ENCODE data around the gene RAI1.

RAI1 gene

DNA sequence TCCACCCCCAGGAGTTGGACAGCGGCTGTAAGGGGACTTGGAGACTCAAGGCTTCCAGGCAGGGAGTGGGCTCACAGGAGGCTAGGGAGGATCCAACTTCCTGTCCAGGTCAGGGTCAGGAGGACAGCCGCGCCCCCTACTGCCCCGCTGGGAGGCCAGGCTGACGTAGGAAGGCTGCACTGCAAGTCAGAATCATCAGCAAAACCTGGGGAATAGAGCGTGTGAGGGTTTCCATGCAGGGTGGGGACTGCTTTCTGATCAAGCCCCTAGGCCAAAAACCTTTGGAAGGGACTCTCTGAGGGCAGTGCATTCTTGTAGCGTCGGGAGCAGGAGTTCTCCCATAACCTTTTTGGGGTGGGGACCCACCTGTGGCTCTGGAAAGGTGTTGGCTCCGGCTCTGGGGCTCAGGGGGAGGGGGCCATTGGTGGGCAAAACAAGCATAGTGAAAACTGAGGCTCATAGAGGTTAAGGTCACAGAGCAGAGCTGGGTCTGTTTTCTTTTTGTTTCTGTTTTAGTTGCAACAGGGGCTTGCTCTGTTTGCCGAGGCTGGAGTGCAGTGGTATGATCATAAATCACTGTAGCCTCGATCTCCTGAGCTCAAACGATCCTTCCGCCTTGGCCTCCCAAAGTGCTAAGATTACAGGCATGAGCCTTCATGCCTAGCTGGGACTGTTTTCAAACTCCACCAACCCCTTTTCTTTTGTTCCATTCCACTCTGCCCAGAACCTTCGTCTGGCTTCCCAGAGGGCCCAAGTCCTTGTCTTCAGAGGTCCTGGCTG, 22.1 kb downstream of the RAI1 start (continued):
- TF ChIP-seq, protein P1, sequence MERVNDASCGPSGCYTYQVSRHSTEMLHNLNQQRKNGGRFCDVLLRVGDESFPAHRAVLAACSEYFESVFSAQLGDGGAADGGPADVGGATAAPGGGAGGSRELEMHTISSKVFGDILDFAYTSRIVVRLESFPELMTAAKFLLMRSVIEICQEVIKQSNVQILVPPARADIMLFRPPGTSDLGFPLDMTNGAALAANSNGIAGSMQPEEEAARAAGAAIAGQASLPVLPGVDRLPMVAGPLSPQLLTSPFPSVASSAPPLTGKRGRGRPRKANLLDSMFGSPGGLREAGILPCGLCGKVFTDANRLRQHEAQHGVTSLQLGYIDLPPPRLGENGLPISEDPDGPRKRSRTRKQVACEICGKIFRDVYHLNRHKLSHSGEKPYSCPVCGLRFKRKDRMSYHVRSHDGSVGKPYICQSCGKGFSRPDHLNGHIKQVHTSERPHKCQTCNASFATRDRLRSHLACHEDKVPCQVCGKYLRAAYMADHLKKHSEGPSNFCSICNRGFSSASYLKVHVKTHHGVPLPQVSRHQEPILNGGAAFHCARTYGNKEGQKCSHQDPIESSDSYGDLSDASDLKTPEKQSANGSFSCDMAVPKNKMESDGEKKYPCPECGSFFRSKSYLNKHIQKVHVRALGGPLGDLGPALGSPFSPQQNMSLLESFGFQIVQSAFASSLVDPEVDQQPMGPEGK (CRISPR knock-in tag; IDR thresholded peaks at IDR 0.05; ENCODE audit: borderline replicate concordance), result no peak
- TF ChIP-seq ZNF565 (CRISPR knock-in tag; conservative IDR thresholded peaks at IDR 0.05; ENCODE audit: low read depth), result no peak
- no peak for TF ChIP-seq ESRRG (CRISPR knock-in tag; IDR thresholded peaks at IDR 0.05)
- no peak for TF ChIP-seq TCF4 (CRISPR knock-in tag; IDR thresholded peaks at IDR 0.05; ENCODE audit: borderline replicate concordance)
- TF ChIP-seq, protein P2, sequence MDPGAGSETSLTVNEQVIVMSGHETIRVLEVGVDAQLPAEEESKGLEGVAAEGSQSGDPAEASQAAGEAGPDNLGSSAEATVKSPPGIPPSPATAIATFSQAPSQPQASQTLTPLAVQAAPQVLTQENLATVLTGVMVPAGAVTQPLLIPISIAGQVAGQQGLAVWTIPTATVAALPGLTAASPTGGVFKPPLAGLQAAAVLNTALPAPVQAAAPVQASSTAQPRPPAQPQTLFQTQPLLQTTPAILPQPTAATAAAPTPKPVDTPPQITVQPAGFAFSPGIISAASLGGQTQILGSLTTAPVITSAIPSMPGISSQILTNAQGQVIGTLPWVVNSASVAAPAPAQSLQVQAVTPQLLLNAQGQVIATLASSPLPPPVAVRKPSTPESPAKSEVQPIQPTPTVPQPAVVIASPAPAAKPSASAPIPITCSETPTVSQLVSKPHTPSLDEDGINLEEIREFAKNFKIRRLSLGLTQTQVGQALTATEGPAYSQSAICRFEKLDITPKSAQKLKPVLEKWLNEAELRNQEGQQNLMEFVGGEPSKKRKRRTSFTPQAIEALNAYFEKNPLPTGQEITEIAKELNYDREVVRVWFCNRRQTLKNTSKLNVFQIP (CRISPR knock-in tag; IDR thresholded peaks at IDR 0.05; ENCODE audit: borderline replicate concordance, low read depth), result no peak
- TF ChIP-seq ZC3H10 (CRISPR knock-in tag; IDR thresholded peaks at IDR 0.05), result no peak
- TF ChIP-seq GLIS3 (CRISPR knock-in tag; IDR thresholded peaks at IDR 0.05), result no peak
- TF ChIP-seq BACH2 (CRISPR knock-in tag; IDR thresholded peaks at IDR 0.05; ENCODE audit: borderline replicate concordance), result no peak

DNA sequence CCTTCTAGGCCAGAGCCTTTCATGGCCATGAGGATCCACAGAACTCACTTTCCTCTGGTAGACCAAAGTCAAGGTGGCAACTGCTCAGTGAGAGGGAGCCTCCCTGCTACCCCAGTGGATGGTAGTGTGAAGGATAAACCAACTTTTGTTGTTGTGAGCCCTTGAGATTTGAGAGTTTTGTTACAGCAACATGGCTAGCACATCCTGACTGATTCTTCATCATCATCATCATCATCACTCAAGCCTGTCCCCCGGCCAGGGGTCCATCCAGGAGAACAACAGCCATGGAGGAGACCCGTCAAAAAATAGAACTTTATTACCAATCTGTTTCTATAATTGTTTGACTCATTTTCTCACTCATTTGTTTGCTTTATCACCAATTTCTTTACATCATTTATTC, 23.7 kb downstream of the RAI1 start:
- ATAC-seq, result no peak
- TF ChIP-seq PPARA (CRISPR knock-in tag; IDR thresholded peaks at IDR 0.05; ENCODE audit: borderline replicate concordance) (no peak), OSR1 (CRISPR knock-in tag; IDR thresholded peaks at IDR 0.05) (no peak), GLIS3 (CRISPR knock-in tag; IDR thresholded peaks at IDR 0.05) (no peak), ARNTL (CRISPR knock-in tag; IDR thresholded peaks at IDR 0.05; ENCODE audit: borderline replicate concordance, low read depth) (no peak), ZFP30 (CRISPR knock-in tag; IDR thresholded peaks at IDR 0.05) (no peak), TOX (CRISPR knock-in tag; IDR thresholded peaks at IDR 0.05; ENCODE audit: borderline replicate concordance) (no peak), ZC3H10 (CRISPR knock-in tag; IDR thresholded peaks at IDR 0.05) (no peak), CSDC2 (CRISPR knock-in tag; IDR thresholded peaks at IDR 0.05) (no peak), ZNF8 (CRISPR knock-in tag; IDR thresholded peaks at IDR 0.05) (no peak), ZFP3 (CRISPR knock-in tag; IDR thresholded peaks at IDR 0.05) (no peak), BACH2 (CRISPR knock-in tag; IDR thresholded peaks at IDR 0.05; ENCODE audit: borderline replicate concordance) (no peak), ESRRG (CRISPR knock-in tag; IDR thresholded peaks at IDR 0.05) (no peak), TCF4 (CRISPR knock-in tag; IDR thresholded peaks at IDR 0.05; ENCODE audit: borderline replicate concordance) (no peak), ZNF70 (CRISPR knock-in tag; IDR thresholded peaks at IDR 0.05) (no peak), RARB (CRISPR knock-in tag; IDR thresholded peaks at IDR 0.05) (no peak), ZNF565 (CRISPR knock-in tag; conservative IDR thresholded peaks at IDR 0.05; ENCODE audit: low read depth) (no peak)
- TF ChIP-seq, protein P3, sequence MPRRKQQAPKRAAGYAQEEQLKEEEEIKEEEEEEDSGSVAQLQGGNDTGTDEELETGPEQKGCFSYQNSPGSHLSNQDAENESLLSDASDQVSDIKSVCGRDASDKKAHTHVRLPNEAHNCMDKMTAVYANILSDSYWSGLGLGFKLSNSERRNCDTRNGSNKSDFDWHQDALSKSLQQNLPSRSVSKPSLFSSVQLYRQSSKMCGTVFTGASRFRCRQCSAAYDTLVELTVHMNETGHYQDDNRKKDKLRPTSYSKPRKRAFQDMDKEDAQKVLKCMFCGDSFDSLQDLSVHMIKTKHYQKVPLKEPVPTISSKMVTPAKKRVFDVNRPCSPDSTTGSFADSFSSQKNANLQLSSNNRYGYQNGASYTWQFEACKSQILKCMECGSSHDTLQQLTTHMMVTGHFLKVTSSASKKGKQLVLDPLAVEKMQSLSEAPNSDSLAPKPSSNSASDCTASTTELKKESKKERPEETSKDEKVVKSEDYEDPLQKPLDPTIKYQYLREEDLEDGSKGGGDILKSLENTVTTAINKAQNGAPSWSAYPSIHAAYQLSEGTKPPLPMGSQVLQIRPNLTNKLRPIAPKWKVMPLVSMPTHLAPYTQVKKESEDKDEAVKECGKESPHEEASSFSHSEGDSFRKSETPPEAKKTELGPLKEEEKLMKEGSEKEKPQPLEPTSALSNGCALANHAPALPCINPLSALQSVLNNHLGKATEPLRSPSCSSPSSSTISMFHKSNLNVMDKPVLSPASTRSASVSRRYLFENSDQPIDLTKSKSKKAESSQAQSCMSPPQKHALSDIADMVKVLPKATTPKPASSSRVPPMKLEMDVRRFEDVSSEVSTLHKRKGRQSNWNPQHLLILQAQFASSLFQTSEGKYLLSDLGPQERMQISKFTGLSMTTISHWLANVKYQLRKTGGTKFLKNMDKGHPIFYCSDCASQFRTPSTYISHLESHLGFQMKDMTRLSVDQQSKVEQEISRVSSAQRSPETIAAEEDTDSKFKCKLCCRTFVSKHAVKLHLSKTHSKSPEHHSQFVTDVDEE (CRISPR knock-in tag; IDR thresholded peaks at IDR 0.05), result no peak
- TF ChIP-seq, protein P2 (CRISPR knock-in tag; IDR thresholded peaks at IDR 0.05; ENCODE audit: borderline replicate concordance, low read depth), result no peak

DNA sequence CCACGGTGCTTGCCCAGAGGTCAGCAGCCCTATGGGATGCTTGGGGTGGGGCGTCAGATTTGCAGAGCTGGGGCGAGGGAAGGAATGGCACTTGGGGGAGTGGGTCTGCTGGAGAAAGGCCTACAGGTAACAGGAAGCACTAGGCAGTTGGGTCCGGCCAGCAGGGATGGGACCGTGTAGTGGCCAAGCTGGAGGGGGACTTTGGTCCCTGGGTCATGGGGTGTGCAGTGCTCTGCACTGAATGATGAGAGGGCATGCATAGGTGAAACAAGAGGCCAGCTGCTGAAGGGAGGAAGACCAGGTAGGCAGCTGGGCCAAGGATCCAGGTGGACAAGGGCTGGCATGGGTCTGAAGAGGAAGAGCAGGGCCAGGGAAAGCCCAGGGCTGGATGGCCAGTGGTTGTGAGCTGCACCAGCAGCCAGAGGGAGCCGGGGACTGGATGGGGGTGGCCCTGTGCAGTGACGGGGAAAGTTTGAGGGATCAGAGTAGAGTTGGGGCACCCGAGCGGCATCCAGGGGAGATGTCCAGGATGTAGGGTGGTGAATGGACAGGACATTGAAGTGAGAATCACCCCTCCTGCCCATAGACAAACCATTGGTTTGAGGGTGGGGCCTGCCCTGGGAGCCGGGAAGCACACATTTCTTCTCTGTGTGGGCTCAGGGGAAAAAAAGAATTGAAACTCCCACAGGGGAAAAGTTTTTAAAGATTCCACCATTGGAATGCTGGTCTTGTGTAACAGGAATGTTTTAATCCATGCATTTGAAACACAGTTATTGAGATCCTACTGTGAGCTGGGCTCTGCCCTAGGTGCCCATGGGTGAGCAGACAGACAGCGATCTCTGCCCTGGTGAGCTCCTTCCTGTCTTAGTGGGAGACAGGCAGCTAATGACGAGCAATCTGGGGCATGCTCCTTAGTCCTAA, 25.1 kb downstream of the RAI1 start:
- ATAC-seq, result no peak
- TF ChIP-seq ZNF565 (CRISPR knock-in tag; conservative IDR thresholded peaks at IDR 0.05; ENCODE audit: low read depth) (no peak), PPARA (CRISPR knock-in tag; IDR thresholded peaks at IDR 0.05; ENCODE audit: borderline replicate concordance) (no peak), ZNF70 (CRISPR knock-in tag; IDR thresholded peaks at IDR 0.05) (no peak), BACH2 (CRISPR knock-in tag; IDR thresholded peaks at IDR 0.05; ENCODE audit: borderline replicate concordance) (no peak), ZFP30 (CRISPR knock-in tag; IDR thresholded peaks at IDR 0.05) (no peak), TCF4 (CRISPR knock-in tag; IDR thresholded peaks at IDR 0.05; ENCODE audit: borderline replicate concordance) (no peak), RARB (CRISPR knock-in tag; IDR thresholded peaks at IDR 0.05) (no peak)
- TF ChIP-seq, protein P4, sequence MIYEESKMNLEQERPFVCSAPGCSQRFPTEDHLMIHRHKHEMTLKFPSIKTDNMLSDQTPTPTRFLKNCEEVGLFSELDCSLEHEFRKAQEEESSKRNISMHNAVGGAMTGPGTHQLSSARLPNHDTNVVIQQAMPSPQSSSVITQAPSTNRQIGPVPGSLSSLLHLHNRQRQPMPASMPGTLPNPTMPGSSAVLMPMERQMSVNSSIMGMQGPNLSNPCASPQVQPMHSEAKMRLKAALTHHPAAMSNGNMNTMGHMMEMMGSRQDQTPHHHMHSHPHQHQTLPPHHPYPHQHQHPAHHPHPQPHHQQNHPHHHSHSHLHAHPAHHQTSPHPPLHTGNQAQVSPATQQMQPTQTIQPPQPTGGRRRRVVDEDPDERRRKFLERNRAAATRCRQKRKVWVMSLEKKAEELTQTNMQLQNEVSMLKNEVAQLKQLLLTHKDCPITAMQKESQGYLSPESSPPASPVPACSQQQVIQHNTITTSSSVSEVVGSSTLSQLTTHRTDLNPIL (CRISPR knock-in tag; IDR thresholded peaks at IDR 0.05; ENCODE audit: low read depth), result no peak
- TF ChIP-seq, protein P1 (CRISPR knock-in tag; IDR thresholded peaks at IDR 0.05; ENCODE audit: borderline replicate concordance), result no peak

Data from SK-N-SH treated with all-trans-retinoic acid at 6 μM for 48 hours (cell line).